Activated CD8-positive, alpha-beta memory T cell treated with anti-CD3 and anti-CD28 coated beads, Interleukin-2, amount 10 ng/mL, durations not matched to agents 7 days and 5 days (primary cell): Measurements from ENCODE around the gene ELMOD1. TPM values are rescaled to one million over a fixed set of nuclear protein-coding genes. Genes with fewer than 3 reads are reported as not detected.
A peak's percentile ranks its signal among the peaks of the same experiment; 100 is the strongest.

ENCODE experiments used
- ATAC-seq: fragments of 150-1000 bp; cut with Tn5 transposase; one replicate; pipeline ENCODE4 v1.10.0; 2021; ENCODE audit warnings: moderate library complexity
- CTCF ChIA-PET: fragments of 350-600 bp; sonication (Branson Sonifier 250); formaldehyde crosslinking; loops from one replicate; lab custom pipeline; 2021; ENCODE audit warnings: antibody characterized with exemption; lab: Charles Lee
- DNase-seq: peaks from one replicate; pipeline ENCODE4 v3.0.0-alpha.2; 2020
- H3K27ac Mint-ChIP-seq: one replicate; pipeline ENCODE4 v1.8.0; 2021; ENCODE audit warnings: mild to moderate bottlenecking, mixed read lengths
- H3K27me3 Mint-ChIP-seq: one replicate; pipeline ENCODE4 v1.8.0; 2021; ENCODE audit warnings: mixed read lengths
- H3K36me3 Mint-ChIP-seq: one replicate; pipeline ENCODE4 v1.8.0; 2021; ENCODE audit warnings: mild to moderate bottlenecking, mixed read lengths
- H3K4me1 Mint-ChIP-seq: one replicate; pipeline ENCODE4 v1.8.0; 2021; ENCODE audit warnings: mixed read lengths
- H3K4me3 Mint-ChIP-seq: one replicate; pipeline ENCODE4 v1.8.0; 2021; ENCODE audit warnings: mild to moderate bottlenecking, moderate library complexity, mixed read lengths
- H3K9me3 Mint-ChIP-seq: one replicate; pipeline ENCODE4 v1.8.0; 2022; ENCODE audit warnings: low read depth, mixed read lengths
- total RNA-seq, 2 experiments: library from RNA; stranded (reverse); gene quantifications; one replicate each; pipeline ENCODE4 v1.2.3, GENCODE V29; 2021

ELMOD1 gene
- total RNA-seq, 2 experiments from 2014 or later = 0.16 TPM; not detected in 1

DNA sequence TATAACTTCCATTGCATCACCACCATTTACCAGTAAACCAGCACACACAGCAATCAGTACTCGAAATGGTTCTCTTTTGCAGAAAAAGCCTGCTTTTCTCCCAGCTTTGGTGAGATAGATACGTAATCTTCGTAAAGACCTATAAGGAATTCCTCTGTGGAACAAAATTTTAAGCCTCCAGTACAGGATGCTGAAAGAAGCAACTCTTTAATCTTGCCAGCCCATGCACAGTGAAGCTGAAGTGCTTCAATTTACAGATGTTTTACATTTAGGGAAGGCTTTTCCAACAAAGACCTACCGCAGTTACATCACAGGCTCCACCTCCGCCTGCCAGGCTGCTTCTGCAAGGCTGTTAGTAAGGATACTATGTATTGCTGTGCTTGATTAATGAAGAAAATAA, 1.9 kb downstream of the ELMOD1 start:
- peaks cover 85% of the 10 kb centered on the region for H3K27me3 Mint-ChIP-seq
- DNase-seq (no peak), ATAC-seq (no peak)
- no peak overlapping the region for H3K4me3 Mint-ChIP-seq
- peaks cover 24% of the 10 kb centered on the region for H3K4me1 Mint-ChIP-seq
- no peaks in the 10 kb centered on the region for H3K36me3 Mint-ChIP-seq
- CTCF ChIA-PET = interaction anchor here (2.1 kb wide), 1 partner anchor 97 kb away, joined by 7 read pairs; no protein-coding TSS in a partner anchor
- no peak overlapping the region for H3K27ac Mint-ChIP-seq
- no peaks in the 10 kb centered on the region for H3K9me3 Mint-ChIP-seq

GRCh38 chr11:107593951-107594350, 3.0 kb downstream of the ELMOD1 start:
- DNase-seq (no peak), ATAC-seq (no peak)
- no peak overlapping the region for H3K4me3 Mint-ChIP-seq
- peaks cover 85% of the 10 kb centered on the region for H3K27me3 Mint-ChIP-seq
- H3K27ac Mint-ChIP-seq = no peak overlapping the region
- no peaks in the 10 kb centered on the region for H3K9me3 Mint-ChIP-seq
- no peaks in the 10 kb centered on the region for H3K36me3 Mint-ChIP-seq
- H3K4me1 Mint-ChIP-seq = peaks cover 24% of the 10 kb centered on the region
- CTCF ChIA-PET = interaction anchor here (2.1 kb wide), 1 partner anchor 95 kb away, joined by 7 read pairs; no protein-coding TSS in a partner anchor

GRCh38 chr11:107594736-107595135, 3.8 kb downstream of the ELMOD1 start:
- CTCF ChIA-PET = interaction anchor here (2.1 kb wide), 1 partner anchor 95 kb away, joined by 7 read pairs; no protein-coding TSS in a partner anchor

DNA sequence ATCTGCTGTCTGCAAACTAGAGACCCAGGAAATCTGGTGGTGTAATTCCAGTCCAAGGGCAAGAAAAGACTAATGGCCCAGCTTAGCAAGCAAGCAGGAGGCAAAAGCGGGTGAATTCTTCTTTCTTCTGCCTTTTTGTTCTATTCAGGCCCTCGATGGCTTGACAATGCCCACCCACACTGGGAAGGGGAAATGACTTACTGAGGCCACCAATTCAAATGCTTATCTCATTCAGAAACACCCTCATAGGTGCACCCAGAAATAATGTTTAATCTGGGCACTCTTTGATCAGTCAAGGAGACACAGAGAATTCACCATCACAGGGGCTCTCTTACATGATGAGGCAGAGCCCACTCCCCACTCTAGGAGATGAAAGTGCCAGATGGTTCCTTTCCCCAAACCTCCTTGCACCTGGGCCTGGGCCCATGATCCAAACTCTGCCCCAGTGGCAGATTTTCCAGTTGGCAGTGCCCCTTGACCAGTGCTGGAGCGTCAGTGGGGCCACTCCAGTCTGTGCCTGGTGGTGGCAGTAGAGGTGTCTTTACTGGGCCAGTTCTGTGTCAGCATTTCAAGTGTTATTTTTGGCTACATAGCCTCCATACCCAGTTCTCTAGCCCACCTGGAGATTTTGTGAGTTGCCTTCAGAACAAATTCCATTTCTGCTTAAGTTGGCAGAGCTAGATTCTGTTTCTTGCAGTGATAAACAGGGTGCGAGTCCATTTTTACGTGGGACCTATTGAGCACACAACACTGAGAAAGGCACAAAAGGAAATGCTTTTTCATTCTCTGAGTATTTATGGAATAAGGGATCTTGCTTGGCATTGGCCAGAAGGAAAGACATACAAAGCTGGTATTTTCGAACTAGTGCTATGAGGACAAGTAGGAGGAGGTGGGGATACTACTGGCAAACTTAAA, 7.5 kb downstream of the ELMOD1 start:
- no peak overlapping the region for H3K27ac Mint-ChIP-seq
- H3K27me3 Mint-ChIP-seq = peaks cover 70% of the 10 kb centered on the region
- no peaks in the 10 kb centered on the region for H3K36me3 Mint-ChIP-seq
- no peak overlapping the region for H3K4me3 Mint-ChIP-seq
- CTCF ChIA-PET = no interaction called here
- DNase-seq (no peak), ATAC-seq (peak; percentile 39)
- H3K9me3 Mint-ChIP-seq = no peaks in the 10 kb centered on the region
- H3K4me1 Mint-ChIP-seq = no peaks in the 10 kb centered on the region

More at GRCh38 chr11:107594736-107595135, 3.8 kb downstream of the ELMOD1 start:
- ATAC-seq = no peak
- Mint-ChIP-seq H3K36me3 (no peaks in the 10 kb centered on the region), H3K4me3 (no peak overlapping the region), H3K27me3 (peaks cover 79% of the 10 kb centered on the region), H3K4me1 (peaks cover 22% of the 10 kb centered on the region), H3K9me3 (no peaks in the 10 kb centered on the region), H3K27ac (no peak overlapping the region)
- no peak for DNase-seq

GRCh38 chr11:107605061-107606006, 14.4 kb downstream of the ELMOD1 start:
- CTCF ChIA-PET = interaction anchor here (1.6 kb wide), 1 partner anchor 43 kb away, joined by 4 read pairs; no protein-coding TSS in a partner anchor
- H3K27me3 Mint-ChIP-seq = peaks cover 68% of the 10 kb centered on the region

DNA sequence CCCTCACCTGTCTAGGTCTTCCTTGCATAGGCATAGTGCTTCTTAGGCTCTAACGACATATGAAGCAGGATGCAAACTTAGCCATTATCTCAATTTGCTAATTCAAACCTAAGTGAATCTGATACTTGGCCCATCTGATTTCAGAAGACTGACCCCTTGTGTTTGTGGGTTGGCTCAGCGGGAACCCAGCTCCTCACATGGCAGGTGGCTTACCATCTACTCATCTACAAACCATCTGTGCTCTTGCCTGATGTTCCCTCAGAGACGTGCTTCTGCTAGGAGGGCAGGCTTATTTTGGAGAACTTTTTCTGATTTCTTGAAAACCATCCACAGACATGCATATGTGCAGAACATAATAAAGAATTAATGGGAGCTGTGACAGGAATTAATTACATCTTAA, 15.2 kb downstream of the ELMOD1 start:
- DNase-seq (no peak), ATAC-seq (no peak)
- Mint-ChIP-seq H3K27ac (no peak overlapping the region), H3K4me1 (no peaks in the 10 kb centered on the region), H3K9me3 (no peaks in the 10 kb centered on the region), H3K27me3 (peaks cover 66% of the 10 kb centered on the region), H3K4me3 (no peak overlapping the region), H3K36me3 (no peaks in the 10 kb centered on the region)
- CTCF ChIA-PET = no interaction called here

More at GRCh38 chr11:107605061-107606006, 14.4 kb downstream of the ELMOD1 start:
- Mint-ChIP-seq H3K36me3 (no peaks in the 10 kb centered on the region), H3K4me1 (no peaks in the 10 kb centered on the region), H3K9me3 (no peaks in the 10 kb centered on the region), H3K4me3 (no peak overlapping the region), H3K27ac (no peak overlapping the region)
- ATAC-seq (no peak), DNase-seq (no peak)

DNA sequence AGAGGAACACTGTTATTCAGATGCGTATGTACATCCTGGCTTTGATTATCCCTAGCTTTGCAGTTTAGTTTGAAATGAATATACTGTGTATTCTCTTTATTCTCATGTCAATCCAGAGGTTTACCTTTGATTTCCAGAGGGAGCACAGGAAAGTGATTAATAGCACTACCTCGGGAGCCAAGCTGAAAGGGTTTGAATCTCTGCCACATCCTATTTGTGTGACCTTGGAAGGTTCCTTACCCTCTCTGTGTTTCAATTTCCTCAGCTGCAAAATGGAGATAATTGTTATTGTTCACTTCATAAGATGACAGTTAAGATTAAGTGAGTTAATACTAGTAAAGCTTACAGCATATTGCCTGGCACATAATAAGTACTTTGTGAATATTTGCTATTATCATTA, 17.9 kb downstream of the ELMOD1 start:
- Mint-ChIP-seq H3K4me3 (no peak overlapping the region), H3K4me1 (no peaks in the 10 kb centered on the region), H3K27me3 (peaks cover 53% of the 10 kb centered on the region), H3K36me3 (no peaks in the 10 kb centered on the region), H3K27ac (no peak overlapping the region), H3K9me3 (no peaks in the 10 kb centered on the region)
- ATAC-seq = no peak
- DNase-seq = no peak
- CTCF ChIA-PET = interaction anchor here (0.8 kb wide), 1 partner anchor 18 kb away, joined by 3 read pairs; no protein-coding TSS in a partner anchor

GRCh38 chr11:107609400-107610218, 18.7 kb downstream of the ELMOD1 start:
- CTCF ChIA-PET = interaction anchor here (0.8 kb wide), 1 partner anchor 17 kb away, joined by 3 read pairs; no protein-coding TSS in a partner anchor
- Mint-ChIP-seq H3K27me3 (peaks cover 46% of the 10 kb centered on the region), H3K27ac (no peak overlapping the region), H3K36me3 (no peaks in the 10 kb centered on the region), H3K4me1 (no peaks in the 10 kb centered on the region), H3K9me3 (no peaks in the 10 kb centered on the region), H3K4me3 (no peak overlapping the region)
- ATAC-seq (no peak), DNase-seq (no peak)

GRCh38 chr11:107612445-107612844, 21.5 kb downstream of the ELMOD1 start:
- Mint-ChIP-seq H3K36me3 (no peaks in the 10 kb centered on the region), H3K4me1 (no peaks in the 10 kb centered on the region), H3K9me3 (no peaks in the 10 kb centered on the region), H3K27ac (no peak overlapping the region), H3K4me3 (no peak overlapping the region), H3K27me3 (peaks cover 31% of the 10 kb centered on the region)
- CTCF ChIA-PET = interaction anchor here (1.3 kb wide), 1 partner anchor 77 kb away, joined by 3 read pairs; no protein-coding TSS in a partner anchor
- ATAC-seq = no peak
- no peak for DNase-seq

GRCh38 chr11:107619926-107620325, 29.0 kb downstream of the ELMOD1 start:
- Mint-ChIP-seq H3K36me3 (no peaks in the 10 kb centered on the region), H3K27ac (no peak overlapping the region), H3K9me3 (no peaks in the 10 kb centered on the region), H3K27me3 (peaks cover 23% of the 10 kb centered on the region), H3K4me3 (no peak overlapping the region), H3K4me1 (no peaks in the 10 kb centered on the region)
- CTCF ChIA-PET = no interaction called here
- DNase-seq = no peak
- no peak for ATAC-seq

GRCh38 chr11:107621081-107621480, 30.1 kb downstream of the ELMOD1 start:
- CTCF ChIA-PET = no interaction called here
- DNase-seq (no peak), ATAC-seq (no peak)
- H3K27ac Mint-ChIP-seq = no peak overlapping the region
- H3K9me3 Mint-ChIP-seq = no peaks in the 10 kb centered on the region
- no peaks in the 10 kb centered on the region for H3K4me1 Mint-ChIP-seq
- peaks cover 33% of the 10 kb centered on the region for H3K27me3 Mint-ChIP-seq
- H3K4me3 Mint-ChIP-seq = no peak overlapping the region
- no peaks in the 10 kb centered on the region for H3K36me3 Mint-ChIP-seq

- no peak overlapping the region for H3K4me3 Mint-ChIP-seq
- H3K36me3 Mint-ChIP-seq = no peaks in the 10 kb centered on the region
- DNase-seq (no peak), ATAC-seq (no peak)
- no peak overlapping the region for H3K27ac Mint-ChIP-seq
- H3K4me1 Mint-ChIP-seq = no peaks in the 10 kb centered on the region
- CTCF ChIA-PET = no interaction called here
- H3K27me3 Mint-ChIP-seq = peaks cover 47% of the 10 kb centered on the region
- no peaks in the 10 kb centered on the region for H3K9me3 Mint-ChIP-seq
These were observed 32.2 kb downstream of the ELMOD1 start for GRCh38 chr11:107623183-107623582.
